C4-2B (cell line): ENCODE results near the gene PSMD4.
"Not testable (repeated sequence)": the region's sequence is repeated elsewhere in the genome, so short reads cannot be mapped to it uniquely, and the experiment has no call there.

Experiments
- H3K27ac ChIP-seq: fragments of 450-650 bp; 2 replicates; pipeline ENCODE4 v1.5.1; 2017
- CTCF ChIP-seq: fragments of 450-650 bp; conservative IDR thresholded peaks from 2 replicates; pipeline ENCODE4 v1.5.1; 2017; ENCODE audit warnings: mild to moderate bottlenecking
- ZFX ChIP-seq: fragments of 450-650 bp; IDR thresholded peaks from 2 replicates; pipeline ENCODE4 v1.6.1; 2017

Gene PSMD4

GRCh38 chr1:151255381-151255780 is 847 bp downstream of the PSMD4 start:
- H3K27ac ChIP-seq = peak overlapping the region; percentile 95; the same call in 1 of the 2 replicates
- TF ChIP-seq ZFX (no peak), CTCF (no peak)

- TF ChIP-seq ZFX (no peak), CTCF (no peak)
- H3K27ac ChIP-seq = no peak overlapping the region
Observed at GRCh38 chr1:151259351-151259750, 4.8 kb downstream of the PSMD4 start.

- no peak for TF ChIP-seq CTCF
- TF ChIP-seq ZFX = no peak
- H3K27ac ChIP-seq = no peak overlapping the region
Observed at GRCh38 chr1:151265446-151266236, 11.1 kb downstream of the PSMD4 start.

- TF ChIP-seq ZFX = no peak
- TF ChIP-seq CTCF = no peak
- H3K27ac ChIP-seq = no peak overlapping the region
Observed at GRCh38 chr1:151266315-151266714, 11.8 kb downstream of the PSMD4 start.

- TF ChIP-seq CTCF (no peak), ZFX (no peak)
- no peak overlapping the region for H3K27ac ChIP-seq
Observed at GRCh38 chr1:151266821-151267220, 12.3 kb downstream of the PSMD4 start.

- TF ChIP-seq CTCF (no peak), ZFX (no peak)
- no peak overlapping the region for H3K27ac ChIP-seq
Observed at GRCh38 chr1:151267760-151268159, 13.2 kb downstream of the PSMD4 start.

- H3K27ac ChIP-seq = no peak overlapping the region
- TF ChIP-seq ZFX (no peak), CTCF (no peak)
Observed at GRCh38 chr1:151273924-151274466, 19.5 kb downstream of the PSMD4 start.

- not testable (repeated sequence) for H3K27ac ChIP-seq
Observed at GRCh38 chr1:151275341-151275740, 20.8 kb downstream of the PSMD4 start.
